Measurements from ENCODE around the gene KCNQ5.
"Not testable (repeated sequence)": the region's sequence is repeated elsewhere in the genome, so short reads cannot be mapped to it uniquely, and the experiment has no call there.

The KCNQ5 gene

DNA sequence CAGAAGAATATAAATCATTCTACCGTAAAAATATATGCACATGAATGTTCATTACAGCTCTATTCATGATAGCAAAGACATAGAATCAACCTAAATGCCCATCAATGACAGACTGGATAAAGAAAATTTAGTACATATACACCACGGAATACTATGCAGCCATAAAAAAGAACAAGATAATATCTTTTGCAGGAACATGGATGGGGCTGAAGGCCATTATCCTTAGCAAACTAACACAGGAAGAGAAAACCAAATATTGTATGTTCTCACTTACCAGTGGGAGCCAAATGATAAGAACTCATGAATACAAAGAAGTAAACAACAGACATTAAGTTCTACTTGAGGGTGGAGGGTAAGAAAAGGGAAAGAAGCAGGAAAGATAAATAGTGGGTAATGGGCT lies 595.0 kb downstream of the KCNQ5 start:
- Mint-ChIP-seq H3K36me3 (ENCODE audit: low read depth) (no peaks in the 10 kb centered on the region), H3K9me3 (no peaks in the 10 kb centered on the region), H3K4me1 (ENCODE audit: low read depth) (no peaks in the 10 kb centered on the region), H3K27me3 (ENCODE audit: low read depth) (no peaks in the 10 kb centered on the region), H3K27ac (no peak overlapping the region), H3K4me3 (no peak overlapping the region)

DNA sequence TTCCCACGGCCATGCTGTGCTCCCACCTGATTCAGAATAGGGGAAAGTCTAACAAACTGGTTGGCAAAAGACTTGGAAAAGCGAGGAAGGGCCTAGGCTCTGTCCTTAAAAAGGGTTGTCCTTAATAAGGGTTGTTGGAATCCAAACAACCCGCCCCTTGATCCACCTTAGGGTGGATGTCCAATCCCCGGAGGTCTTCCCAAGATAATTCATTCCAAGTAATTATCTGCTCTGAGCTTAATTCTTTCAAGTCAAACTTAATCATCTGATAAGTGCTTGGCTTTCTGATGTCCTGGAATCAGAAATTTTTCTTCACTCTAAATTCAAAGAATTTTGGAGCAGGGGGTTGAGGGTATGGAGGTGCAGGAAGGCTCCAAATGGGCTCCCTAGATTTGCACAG lies 603.5 kb downstream of the KCNQ5 start, which contains the start of gene KHDC1L:
Gene KHDC1L (minus strand): TSS at position 101 of the 400 bp plus-strand sequence. CDS start 88 bp downstream, at position 13.
- H3K27ac Mint-ChIP-seq, result no peak within 1 kb of the TSS
- H3K27me3 Mint-ChIP-seq (ENCODE audit: low read depth), result no peaks in the 10 kb centered on the region

DNA sequence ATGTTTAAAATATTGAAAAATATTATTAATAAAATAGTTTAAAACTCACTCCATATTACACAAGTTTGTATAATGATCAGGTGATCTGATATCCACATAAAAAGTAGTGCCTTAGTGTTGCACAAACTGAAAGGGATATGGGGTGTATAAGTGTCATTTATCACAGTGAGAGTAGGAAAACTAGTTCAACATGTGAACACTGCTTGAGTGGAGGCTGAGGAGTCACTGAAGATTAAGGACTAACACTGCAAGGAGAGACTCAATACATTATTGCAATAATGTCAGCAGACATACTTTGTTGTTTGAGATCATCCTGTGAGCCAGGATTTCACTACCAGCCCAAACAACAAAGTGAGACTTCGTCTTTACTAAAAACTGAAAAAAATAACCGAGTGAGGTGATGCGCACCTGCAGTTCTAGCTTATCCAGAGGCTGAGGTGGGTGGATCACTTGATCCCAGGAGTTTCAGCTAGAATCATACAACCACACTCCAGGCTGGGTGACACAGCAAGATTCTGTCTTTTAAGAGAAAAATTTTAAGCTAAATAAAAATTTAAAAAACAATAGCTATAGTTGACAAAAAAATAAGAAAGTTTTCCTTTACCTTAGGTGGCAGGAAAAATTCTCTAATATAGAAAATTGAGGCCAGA lies 605.9 kb downstream of the KCNQ5 start:
- Mint-ChIP-seq H3K4me1 (ENCODE audit: low read depth) (no peaks in the 10 kb centered on the region), H3K4me3 (no peak overlapping the region), H3K27me3 (ENCODE audit: low read depth) (no peaks in the 10 kb centered on the region), H3K36me3 (ENCODE audit: low read depth) (no peaks in the 10 kb centered on the region), H3K9me3 (no peaks in the 10 kb centered on the region), H3K27ac (no peak overlapping the region)

More for the DNA sequence above, 603.5 kb downstream of the KCNQ5 start, which contains the start of gene KHDC1L:
- no peaks in the 10 kb centered on the region for H3K36me3 Mint-ChIP-seq (ENCODE audit: low read depth)
- H3K9me3 Mint-ChIP-seq, result no peaks in the 10 kb centered on the region
- H3K4me3 Mint-ChIP-seq, result no peak within 1 kb of the TSS
- no peaks in the 10 kb centered on the region for H3K4me1 Mint-ChIP-seq (ENCODE audit: low read depth)

DNA sequence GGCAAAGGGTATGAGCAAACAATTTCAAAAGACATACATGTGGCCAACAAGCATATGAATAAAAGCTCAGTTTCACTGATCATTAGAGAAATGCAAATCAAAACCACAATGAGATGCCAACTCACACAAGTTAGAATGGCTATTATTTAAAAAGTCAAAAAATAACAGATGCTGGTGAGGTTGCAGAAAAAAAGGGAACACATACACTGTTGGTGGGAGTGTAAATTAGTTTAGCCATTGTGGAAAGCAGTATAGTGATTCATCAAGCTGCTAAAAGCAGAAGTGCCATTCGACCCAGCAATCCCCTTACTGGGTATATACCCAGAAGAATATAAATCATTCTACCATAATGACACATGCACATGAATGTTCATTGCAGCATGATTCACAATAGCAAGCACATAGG lies 610.1 kb downstream of the KCNQ5 start:
- no peaks in the 10 kb centered on the region for H3K36me3 Mint-ChIP-seq (ENCODE audit: low read depth)
- H3K9me3 Mint-ChIP-seq, result no peaks in the 10 kb centered on the region
- no peak overlapping the region for H3K4me3 Mint-ChIP-seq
- no peak overlapping the region for H3K27ac Mint-ChIP-seq
- H3K27me3 Mint-ChIP-seq (ENCODE audit: low read depth), result no peaks in the 10 kb centered on the region
- H3K4me1 Mint-ChIP-seq (ENCODE audit: low read depth), result no peaks in the 10 kb centered on the region

DNA sequence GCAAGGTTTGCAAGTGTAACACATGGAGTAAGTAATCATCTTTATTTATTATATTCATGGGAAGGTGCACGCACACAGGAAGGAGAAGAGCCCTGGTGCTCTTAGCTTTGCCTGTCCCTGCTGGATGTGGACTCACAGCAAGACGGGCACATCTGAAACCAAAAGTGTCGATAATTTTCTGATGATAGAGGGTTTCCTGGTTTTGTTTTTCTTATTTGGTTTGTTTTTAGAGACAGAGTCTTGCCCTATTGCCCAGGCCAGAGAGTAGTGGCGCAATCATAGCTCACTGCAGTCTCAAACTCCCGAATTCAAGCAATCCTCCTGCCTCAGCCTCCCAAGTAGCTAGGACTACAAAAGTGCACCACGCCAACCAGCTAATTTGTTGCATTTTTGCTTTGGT lies 611.2 kb downstream of the KCNQ5 start:
- no peaks in the 10 kb centered on the region for H3K27me3 Mint-ChIP-seq (ENCODE audit: low read depth)
- no peaks in the 10 kb centered on the region for H3K36me3 Mint-ChIP-seq (ENCODE audit: low read depth)
- H3K9me3 Mint-ChIP-seq, result no peaks in the 10 kb centered on the region
- H3K27ac Mint-ChIP-seq, result no peak overlapping the region
- no peaks in the 10 kb centered on the region for H3K4me1 Mint-ChIP-seq (ENCODE audit: low read depth)
- no peak overlapping the region for H3K4me3 Mint-ChIP-seq

DNA sequence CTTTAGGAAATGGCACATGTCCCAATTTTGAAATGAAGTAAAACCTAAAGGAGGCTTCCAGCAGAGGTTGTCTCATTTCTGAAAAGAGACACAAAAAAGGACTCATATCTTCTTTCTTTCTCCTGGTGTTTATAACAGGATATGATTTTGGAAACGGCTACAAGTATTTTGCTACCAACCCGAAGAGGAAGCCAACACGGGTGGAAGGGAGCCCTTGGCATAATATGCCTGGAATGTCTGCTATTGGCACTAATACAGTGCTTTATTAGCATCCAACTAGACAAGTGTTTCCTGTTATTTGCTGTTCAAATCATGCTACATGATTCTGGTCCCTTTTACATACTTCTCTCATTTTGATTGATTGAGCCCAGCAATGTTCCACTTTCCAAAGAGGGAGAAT lies 612.1 kb downstream of the KCNQ5 start:
- H3K9me3 Mint-ChIP-seq; H3K27me3 Mint-ChIP-seq (ENCODE audit: low read depth); H3K4me1 Mint-ChIP-seq (ENCODE audit: low read depth); H3K27ac Mint-ChIP-seq; H3K36me3 Mint-ChIP-seq (ENCODE audit: low read depth); H3K4me3 Mint-ChIP-seq: not testable (repeated sequence)

DNA sequence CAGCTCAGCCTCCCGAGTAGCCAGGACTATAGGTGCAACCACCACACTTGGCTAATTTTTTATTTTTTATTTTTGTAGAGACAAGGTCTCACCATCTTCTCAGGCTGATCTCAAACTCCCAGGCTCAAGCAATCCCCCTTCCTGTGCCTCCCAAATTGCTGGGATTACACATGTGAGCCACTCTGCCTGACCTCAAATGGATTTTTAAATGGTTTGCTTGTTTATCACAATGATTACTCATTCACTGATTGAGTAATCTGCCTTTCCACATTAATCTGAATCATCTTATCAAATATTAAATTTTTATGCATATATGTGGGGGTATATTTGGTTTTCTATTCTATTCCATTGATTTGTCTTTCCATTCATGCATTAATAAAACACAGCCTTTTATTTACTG lies 612.9 kb downstream of the KCNQ5 start:
- Mint-ChIP-seq H3K27ac (no peak overlapping the region), H3K36me3 (ENCODE audit: low read depth) (no peaks in the 10 kb centered on the region), H3K4me1 (ENCODE audit: low read depth) (no peaks in the 10 kb centered on the region), H3K27me3 (ENCODE audit: low read depth) (no peaks in the 10 kb centered on the region), H3K9me3 (no peaks in the 10 kb centered on the region), H3K4me3 (no peak overlapping the region)

DNA sequence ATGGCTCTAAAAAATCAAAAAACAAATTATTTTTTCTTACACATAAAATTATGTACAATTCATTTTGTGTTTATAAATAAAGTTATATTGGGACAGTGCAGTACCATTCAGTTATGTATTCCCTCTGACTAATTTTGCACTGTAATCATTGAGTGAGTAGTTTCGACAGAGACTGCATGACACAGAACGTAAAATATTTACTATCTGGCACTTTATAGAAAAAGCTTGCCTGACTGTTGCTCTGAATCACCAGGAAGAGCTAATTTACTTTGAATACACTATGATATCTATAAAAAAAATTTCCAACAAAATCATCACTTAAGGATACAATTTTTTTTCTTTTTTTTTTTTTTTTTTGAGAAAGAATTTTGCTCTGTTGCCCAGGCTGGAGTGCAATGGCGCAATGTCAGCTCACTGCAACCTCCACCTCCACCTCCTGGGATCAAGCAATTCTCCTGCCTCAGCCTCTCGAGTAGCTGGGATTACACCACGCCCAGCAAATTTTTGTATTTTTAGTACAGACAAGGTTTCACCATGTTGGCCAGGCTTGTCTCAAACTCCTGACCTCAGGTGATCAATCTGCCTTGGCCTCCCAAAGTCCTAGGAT lies 614.4 kb downstream of the KCNQ5 start:
- no peak overlapping the region for H3K4me3 Mint-ChIP-seq
- H3K27ac Mint-ChIP-seq, result no peak overlapping the region
- H3K27me3 Mint-ChIP-seq (ENCODE audit: low read depth), result no peaks in the 10 kb centered on the region

GRCh38 chr6:73240730-73241129 lies 618.9 kb downstream of the KCNQ5 start:
- H3K9me3 Mint-ChIP-seq, result no peaks in the 10 kb centered on the region
- no peaks in the 10 kb centered on the region for H3K4me1 Mint-ChIP-seq (ENCODE audit: low read depth)
- H3K4me3 Mint-ChIP-seq, result no peak overlapping the region
- no peak overlapping the region for H3K27ac Mint-ChIP-seq
- peaks cover 18% of the 10 kb centered on the region for H3K27me3 Mint-ChIP-seq (ENCODE audit: low read depth)
- H3K36me3 Mint-ChIP-seq (ENCODE audit: low read depth), result no peaks in the 10 kb centered on the region

More for the DNA sequence above, 614.4 kb downstream of the KCNQ5 start:
- no peaks in the 10 kb centered on the region for H3K36me3 Mint-ChIP-seq (ENCODE audit: low read depth)
- no peaks in the 10 kb centered on the region for H3K4me1 Mint-ChIP-seq (ENCODE audit: low read depth)
- no peaks in the 10 kb centered on the region for H3K9me3 Mint-ChIP-seq

DNA sequence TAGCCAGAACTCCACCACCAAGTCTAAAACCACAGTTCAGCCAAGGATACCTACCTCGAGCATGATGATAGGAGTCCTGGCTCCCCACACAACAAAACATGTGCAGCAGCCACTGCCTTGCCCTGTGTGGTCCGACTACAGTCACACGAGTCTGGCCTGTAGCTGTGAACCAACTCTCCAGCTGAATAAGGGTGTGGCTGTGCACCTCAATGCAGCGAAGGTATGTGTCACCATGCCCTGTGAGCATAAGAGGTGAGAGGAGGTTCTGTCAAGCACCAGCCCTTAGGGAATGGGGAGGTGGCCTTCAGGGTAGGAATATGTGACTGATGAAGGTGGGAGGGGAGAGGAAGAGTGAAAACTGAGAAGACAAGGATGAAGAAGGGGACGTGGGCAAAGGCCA lies 620.1 kb downstream of the KCNQ5 start:
- Mint-ChIP-seq H3K9me3 (no peaks in the 10 kb centered on the region), H3K4me3 (no peak overlapping the region)

More for the DNA sequence above, 620.1 kb downstream of the KCNQ5 start:
- H3K27me3 Mint-ChIP-seq (ENCODE audit: low read depth), result peaks cover 23% of the 10 kb centered on the region
- no peaks in the 10 kb centered on the region for H3K36me3 Mint-ChIP-seq (ENCODE audit: low read depth)
- H3K27ac Mint-ChIP-seq, result no peak overlapping the region
- no peaks in the 10 kb centered on the region for H3K4me1 Mint-ChIP-seq (ENCODE audit: low read depth)
